Osteocyte (in vitro differentiated cells): ENCODE measurements around the gene TMEM270. TPM values are rescaled to one million over a fixed set of nuclear protein-coding genes. Genes with fewer than 3 reads are reported as not detected.
"Not testable (repeated sequence)": the region's sequence is repeated elsewhere in the genome, so short reads cannot be mapped to it uniquely, and the experiment has no call there.

Experiments used
- DNase-seq: peaks from one replicate; pipeline ENCODE4 v3.0.0; 2021; ENCODE audit warnings: mixed read lengths; ENCODE audit not compliant: unreplicated experiment; ENCODE audit errors: extremely low spot score
- H3K27ac Mint-ChIP-seq: one replicate; pipeline ENCODE4 v1.8.0; 2021; ENCODE audit warnings: mild to moderate bottlenecking, mixed read lengths; ENCODE audit not compliant: unreplicated experiment
- H3K27me3 Mint-ChIP-seq: one replicate; pipeline ENCODE4 v1.8.0; 2021; ENCODE audit warnings: mixed read lengths; ENCODE audit not compliant: unreplicated experiment
- H3K36me3 Mint-ChIP-seq: one replicate; pipeline ENCODE4 v1.8.0; 2021; ENCODE audit warnings: mixed read lengths; ENCODE audit not compliant: unreplicated experiment
- H3K4me1 Mint-ChIP-seq: one replicate; pipeline ENCODE4 v1.8.0; 2021; ENCODE audit warnings: mixed read lengths; ENCODE audit not compliant: unreplicated experiment
- H3K4me3 Mint-ChIP-seq: one replicate; pipeline ENCODE4 v1.8.0; 2021; ENCODE audit warnings: mild to moderate bottlenecking, moderate library complexity, mixed read lengths; ENCODE audit not compliant: unreplicated experiment
- H3K9me3 Mint-ChIP-seq: one replicate; pipeline ENCODE4 v1.8.0; 2021; ENCODE audit warnings: mixed read lengths; ENCODE audit not compliant: unreplicated experiment
- total RNA-seq: library from RNA; stranded (reverse); gene quantifications from 2 replicates; pipeline ENCODE4 v1.2.1, GENCODE V29; 2021
- TF ChIP-seq, protein P1 (sequence below): fragments of 200-600 bp; sonication (generic); IDR thresholded peaks from 2 replicates; pipeline ENCODE4 v1.5.0; 2021; ENCODE audit warnings: antibody characterized with exemption, mild to moderate bottlenecking, moderate library complexity

The TMEM270 gene
- total RNA-seq, 1 donor from 2014 or later = not detected

DNA sequence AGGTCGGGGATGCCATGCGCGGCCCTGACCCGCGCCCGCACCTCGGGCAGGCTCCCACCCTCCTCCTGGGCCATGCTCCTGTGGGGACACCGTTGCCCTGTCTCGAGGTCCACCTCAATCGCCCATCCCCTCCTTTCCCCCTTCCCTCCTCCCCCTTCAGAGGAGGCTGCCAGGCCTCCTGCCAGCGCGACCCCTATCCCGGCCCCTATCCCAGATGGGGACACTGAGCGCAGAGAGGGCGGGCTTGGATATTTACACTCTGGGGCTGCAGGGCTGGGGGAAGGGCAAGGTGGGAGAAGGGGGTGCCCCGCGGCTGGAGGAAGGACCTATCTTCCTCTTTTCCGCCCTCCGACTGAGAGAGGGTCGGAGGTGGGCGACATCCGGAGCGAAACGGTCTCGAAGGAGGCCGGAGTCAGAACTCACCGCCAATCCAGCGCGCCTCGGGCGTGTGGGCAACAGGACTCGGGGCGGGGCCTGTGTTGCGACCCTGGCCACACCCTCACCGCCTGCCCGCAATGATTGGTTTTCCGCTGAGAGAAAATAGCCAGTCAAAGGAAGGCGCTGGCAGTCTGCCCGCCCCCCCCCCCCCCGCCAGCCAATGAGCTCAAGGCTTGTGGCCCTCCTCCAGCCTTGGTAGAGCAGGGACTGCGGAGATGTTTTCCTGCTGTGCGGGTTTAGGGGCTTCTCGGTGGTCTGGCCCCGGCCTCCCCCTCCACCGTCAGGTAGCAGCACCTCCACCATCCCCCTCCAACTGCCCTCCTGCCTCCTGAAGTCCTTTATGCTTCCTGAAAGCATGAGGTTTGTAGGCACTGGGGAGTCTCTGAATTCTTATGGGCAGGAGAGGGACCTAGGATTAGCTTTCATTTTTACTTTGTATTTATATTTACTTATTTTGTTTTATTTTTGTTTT is 18.6 kb upstream of the TMEM270 start, which contains the start of gene METTL27:
TSS of gene METTL27 (minus strand) at position 450 of the 910 bp plus-strand sequence. CDS start at position 74, 376 bp downstream.
- Mint-ChIP-seq H3K9me3 (no peaks in the 10 kb centered on the region), H3K27ac (peak within 1 kb of the TSS; percentile 84), H3K4me1 (peaks cover 18% of the 10 kb centered on the region), H3K4me3 (peak within 1 kb of the TSS; percentile 88), H3K27me3 (no peaks in the 10 kb centered on the region), H3K36me3 (no peaks in the 10 kb centered on the region)
- peak; percentile 96 for DNase-seq
- TF ChIP-seq, protein P1, sequence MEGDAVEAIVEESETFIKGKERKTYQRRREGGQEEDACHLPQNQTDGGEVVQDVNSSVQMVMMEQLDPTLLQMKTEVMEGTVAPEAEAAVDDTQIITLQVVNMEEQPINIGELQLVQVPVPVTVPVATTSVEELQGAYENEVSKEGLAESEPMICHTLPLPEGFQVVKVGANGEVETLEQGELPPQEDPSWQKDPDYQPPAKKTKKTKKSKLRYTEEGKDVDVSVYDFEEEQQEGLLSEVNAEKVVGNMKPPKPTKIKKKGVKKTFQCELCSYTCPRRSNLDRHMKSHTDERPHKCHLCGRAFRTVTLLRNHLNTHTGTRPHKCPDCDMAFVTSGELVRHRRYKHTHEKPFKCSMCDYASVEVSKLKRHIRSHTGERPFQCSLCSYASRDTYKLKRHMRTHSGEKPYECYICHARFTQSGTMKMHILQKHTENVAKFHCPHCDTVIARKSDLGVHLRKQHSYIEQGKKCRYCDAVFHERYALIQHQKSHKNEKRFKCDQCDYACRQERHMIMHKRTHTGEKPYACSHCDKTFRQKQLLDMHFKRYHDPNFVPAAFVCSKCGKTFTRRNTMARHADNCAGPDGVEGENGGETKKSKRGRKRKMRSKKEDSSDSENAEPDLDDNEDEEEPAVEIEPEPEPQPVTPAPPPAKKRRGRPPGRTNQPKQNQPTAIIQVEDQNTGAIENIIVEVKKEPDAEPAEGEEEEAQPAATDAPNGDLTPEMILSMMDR = no peak

- Mint-ChIP-seq H3K4me3 (no peak overlapping the region), H3K4me1 (peaks cover 18% of the 10 kb centered on the region), H3K9me3 (no peaks in the 10 kb centered on the region), H3K27me3 (no peaks in the 10 kb centered on the region), H3K27ac (no peak overlapping the region), H3K36me3 (no peaks in the 10 kb centered on the region)
- TF ChIP-seq, protein P1 = no peak
- DNase-seq = no peak
These were observed 16.8 kb upstream of the TMEM270 start for GRCh38 chr7:73844131-73844547.

DNA sequence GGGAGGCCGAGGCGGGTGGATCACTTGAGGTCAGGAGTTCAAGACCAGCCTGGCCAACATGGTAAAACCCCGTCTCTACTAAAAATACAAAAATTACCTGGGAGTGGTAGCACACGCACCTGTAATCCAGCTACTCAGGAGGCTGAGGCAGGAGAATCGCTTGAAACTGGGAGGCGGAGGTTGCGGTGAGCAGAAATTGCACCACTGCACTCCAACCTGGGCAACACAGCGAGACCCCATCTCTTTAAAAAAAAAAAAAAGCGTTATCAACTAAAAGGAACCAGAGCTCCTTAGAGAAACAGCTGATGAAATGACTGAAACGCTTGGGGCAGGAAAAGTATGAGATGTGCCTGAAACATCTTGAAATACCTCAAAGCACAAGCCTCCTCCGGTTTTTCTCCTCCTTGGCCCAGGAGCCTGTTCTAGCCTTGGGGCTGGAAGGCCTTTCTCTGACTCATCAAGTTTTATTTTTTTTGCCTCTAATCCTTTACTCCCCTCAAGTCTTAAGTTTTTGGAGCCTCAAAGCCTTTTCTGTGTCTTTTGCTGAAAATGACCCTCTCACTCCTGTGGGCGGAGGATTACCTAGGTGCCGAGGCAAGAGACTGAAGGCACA is 16.0 kb upstream of the TMEM270 start:
- H3K9me3 Mint-ChIP-seq = no peaks in the 10 kb centered on the region
- no peaks in the 10 kb centered on the region for H3K27me3 Mint-ChIP-seq
- TF ChIP-seq, protein P1 = no peak
- H3K4me1 Mint-ChIP-seq = peaks cover 24% of the 10 kb centered on the region
- H3K36me3 Mint-ChIP-seq = no peaks in the 10 kb centered on the region
- DNase-seq = no peak
- peak overlapping the region; percentile 76 for H3K27ac Mint-ChIP-seq
- no peak overlapping the region for H3K4me3 Mint-ChIP-seq

- H3K27me3 Mint-ChIP-seq, DNase-seq, H3K36me3 Mint-ChIP-seq, H3K9me3 Mint-ChIP-seq, H3K4me3 Mint-ChIP-seq, H3K27ac Mint-ChIP-seq: not testable (repeated sequence)
- H3K4me1 Mint-ChIP-seq = peaks cover 32% of the 10 kb centered on the region
These were observed 15.2 kb upstream of the TMEM270 start for GRCh38 chr7:73845701-73846195.

GRCh38 chr7:73847941-73848723 is 12.8 kb upstream of the TMEM270 start:
- H3K4me3 Mint-ChIP-seq = no peak overlapping the region
- H3K27me3 Mint-ChIP-seq = no peaks in the 10 kb centered on the region
- H3K4me1 Mint-ChIP-seq = peaks cover 47% of the 10 kb centered on the region
- no peak overlapping the region for H3K27ac Mint-ChIP-seq
- no peak for DNase-seq
- TF ChIP-seq, protein P1 = no peak
- no peaks in the 10 kb centered on the region for H3K36me3 Mint-ChIP-seq
- no peaks in the 10 kb centered on the region for H3K9me3 Mint-ChIP-seq
